GM21367 (cell line): ENCODE data around the gene RCBTB2.

Experiments
- ATAC-seq: cut with Tn5 transposase; IDR thresholded peaks from one replicate; pipeline ENCODE4 v1.9.1; 2021; ENCODE audit not compliant: unreplicated experiment

Gene RCBTB2

DNA sequence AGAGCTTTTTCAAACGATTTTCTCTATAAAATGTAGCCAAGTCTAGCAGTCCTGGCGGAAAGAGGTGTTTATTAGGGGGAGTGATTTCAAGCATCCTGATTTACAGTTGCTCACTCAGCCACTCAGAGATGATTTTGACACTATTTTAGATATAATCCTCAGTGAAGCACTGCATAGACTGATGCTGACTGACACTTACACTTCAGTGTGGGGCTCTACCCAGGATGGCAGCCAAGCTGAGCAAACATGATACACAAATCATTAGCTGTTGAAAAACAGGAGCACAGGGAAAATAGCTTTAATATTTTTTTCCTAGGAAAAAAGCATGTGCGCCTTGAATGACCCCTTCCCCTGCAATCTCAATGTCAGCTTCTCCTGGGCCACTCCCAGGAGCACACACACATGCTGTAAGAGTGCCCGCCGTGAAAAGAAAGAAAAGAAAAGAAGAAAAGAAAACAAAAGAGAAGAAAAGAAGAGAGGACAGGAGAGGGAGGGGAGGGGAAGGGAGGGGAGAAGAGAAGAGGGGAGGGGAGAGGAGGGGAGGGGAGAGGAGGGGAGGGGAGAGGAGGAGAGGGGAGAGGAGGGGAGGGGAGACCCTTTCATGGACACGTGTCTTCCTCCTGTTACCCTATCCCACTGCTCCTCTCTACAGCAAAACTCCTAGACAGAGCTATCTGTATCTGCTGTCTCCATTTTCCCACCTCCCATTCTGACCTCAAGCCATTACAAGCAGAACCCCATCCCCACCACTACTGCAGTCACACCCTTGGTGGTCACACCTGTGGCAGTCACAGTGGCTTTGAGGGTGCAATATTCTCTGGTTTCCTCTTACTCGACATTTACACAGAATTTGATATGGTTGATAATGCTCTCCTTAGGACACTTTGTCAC lies 36.4 kb downstream of the RCBTB2 start:
- ATAC-seq: no peak

DNA sequence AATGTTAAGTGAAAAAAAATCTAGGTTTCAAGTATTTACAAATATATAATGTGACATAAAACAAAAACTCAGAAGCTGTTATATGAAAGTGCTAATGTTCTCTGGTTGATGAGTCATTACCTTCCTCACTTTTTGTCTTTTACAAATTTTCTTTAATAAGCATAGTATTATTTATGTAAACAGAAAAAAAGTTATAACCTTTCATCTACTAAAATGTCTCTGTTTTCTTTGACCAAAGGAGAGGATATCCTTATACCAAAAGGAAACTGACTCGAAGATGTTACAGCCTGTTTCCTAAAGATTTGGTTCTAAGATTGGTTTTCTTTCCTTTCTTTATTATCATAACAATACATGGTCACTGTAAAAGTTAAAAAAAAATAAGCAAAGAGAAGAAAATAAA lies 38.0 kb downstream of the RCBTB2 start:
- no peak for ATAC-seq

DNA sequence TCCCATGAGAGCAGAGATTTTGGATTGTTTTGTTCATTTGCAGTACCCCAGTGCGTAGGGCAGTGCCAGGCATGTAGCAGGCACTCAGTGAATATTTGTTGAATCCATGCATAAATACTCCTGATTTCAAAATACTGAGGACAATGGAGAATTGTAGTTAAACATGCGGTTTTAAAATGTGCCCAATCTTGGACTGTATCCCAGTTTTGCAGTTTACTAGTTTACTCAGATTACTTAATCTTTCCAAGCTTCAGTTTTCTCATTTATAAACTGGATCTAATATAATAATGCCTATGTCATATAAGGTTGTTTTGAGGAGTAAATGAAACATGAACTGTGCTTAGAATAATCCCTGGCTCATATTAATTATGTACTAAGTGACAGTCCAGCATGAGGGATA lies 39.0 kb downstream of the RCBTB2 start:
- no peak for ATAC-seq

DNA sequence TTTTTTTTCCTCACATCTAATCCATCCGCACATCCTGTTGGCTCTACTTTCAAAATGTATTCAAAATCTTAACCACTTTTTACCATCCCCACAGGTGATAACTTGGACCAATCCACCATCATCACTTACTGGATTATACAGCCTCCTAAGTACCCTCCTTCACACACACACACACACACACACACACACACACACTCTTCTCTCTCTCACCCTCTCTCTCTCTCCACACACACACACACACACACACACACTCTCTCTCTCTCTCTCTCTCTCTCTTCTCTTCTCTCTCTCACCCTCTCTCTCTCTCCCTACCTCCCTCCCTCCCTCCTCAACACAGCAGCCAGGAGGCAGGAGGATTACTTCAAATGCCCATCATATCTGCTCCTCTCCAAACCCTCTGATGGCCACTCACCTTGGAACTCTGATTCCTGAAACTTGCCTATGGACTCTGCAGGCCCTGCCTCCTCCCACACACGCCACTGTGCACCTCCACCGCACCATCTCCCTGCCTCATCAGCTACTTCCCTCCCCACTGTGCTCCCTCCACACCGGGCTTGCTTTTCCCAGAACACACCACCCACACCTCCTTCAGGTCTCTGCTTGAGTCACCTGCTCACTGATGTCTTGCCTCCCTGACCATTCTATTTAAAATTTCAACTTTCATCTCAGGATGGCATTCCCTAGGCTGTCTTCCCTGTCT lies 39.7 kb downstream of the RCBTB2 start:
- ATAC-seq: no peak

DNA sequence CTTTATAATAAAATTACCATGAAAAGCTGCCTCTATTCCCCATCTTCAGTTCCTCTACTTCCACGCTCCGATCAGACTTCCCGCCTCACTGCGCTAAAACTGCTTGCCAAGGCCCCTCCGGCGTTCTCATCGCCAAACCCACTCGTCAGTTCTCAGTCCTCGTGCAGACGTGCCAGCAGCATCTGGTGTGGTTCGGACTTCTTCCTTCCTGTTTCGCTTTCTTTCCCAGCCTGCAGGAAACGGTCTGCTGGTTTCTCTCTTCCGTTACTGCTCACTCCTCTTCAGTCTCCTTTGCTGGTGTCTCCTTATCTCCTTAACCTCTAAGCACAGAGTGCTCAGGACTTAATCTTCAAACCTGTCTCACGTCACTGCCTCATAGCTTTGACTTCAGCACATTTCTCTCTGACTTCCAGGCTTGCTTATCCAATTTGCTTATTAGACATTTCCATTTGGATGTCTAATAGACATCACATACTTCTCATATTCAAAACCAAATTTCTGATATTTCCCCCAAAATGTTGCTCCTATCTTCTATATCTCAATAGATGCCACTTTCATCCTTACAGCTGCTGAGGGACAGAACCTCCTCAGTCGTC lies 40.3 kb downstream of the RCBTB2 start:
- ATAC-seq: peak; percentile 72

DNA sequence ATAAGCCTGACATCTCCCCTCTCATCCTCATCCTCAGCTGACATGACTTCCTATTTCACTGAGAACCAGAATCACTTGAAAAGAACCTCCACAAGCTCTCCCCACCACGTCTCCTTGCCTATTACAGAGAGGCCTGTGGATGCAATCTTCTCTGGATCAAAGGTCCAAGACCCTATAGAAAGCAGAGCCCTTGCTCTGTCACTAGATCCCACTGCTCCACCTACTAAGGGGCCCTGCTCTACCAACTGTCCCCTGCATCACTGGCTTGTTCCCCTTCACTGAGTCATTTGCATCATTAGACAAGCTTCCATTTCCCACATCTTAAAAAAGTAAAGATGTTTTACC lies 40.8 kb downstream of the RCBTB2 start:
- peak; percentile 41 for ATAC-seq

DNA sequence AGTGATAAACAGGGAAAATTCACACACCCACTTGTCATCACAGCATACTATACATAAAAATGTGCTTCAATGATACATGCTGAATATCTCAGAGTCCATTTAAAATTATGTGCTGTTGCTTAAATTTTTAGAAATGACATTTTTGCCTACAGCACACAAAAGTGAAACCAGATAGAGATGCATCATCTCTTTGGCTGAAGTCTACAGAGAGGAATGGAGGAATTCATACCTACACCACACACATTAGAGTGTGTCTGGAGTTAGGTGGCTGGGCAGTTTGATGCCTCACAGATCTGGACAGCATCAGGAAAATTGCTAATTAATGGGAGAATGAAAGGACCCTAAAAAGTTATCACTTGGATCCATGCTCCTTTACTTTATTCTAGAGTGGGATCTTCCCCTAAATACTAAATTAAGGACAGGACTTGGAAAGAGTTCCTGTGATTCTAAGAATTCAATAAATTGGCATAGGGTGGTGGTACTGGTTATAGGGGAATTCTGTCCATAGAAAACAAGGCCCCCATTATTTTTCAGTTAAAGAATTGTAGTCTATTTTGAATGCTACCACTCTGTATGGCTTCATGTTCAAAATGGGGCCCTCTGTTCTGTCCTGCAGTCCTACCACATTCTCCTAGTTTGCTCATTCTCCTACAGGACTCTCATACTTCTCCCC lies 41.3 kb downstream of the RCBTB2 start:
- no peak for ATAC-seq

DNA sequence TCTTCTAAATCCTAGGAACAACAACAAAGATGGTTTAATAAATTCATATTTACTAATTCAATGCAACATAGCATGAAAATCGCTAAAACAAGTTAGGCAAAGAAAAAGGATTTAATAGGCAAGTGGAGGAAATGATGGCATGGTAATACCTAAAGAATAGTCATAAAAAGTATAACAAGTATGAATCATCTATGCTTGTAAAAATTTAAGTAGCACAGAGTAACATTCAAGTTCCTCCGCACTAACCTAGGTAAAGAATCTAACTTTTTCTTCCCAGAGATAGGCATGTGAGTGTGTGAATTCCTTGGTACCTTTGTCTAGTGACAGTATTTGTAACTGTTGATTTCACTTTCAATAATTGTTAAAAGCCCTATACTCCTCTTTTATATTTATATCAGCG lies 42.6 kb downstream of the RCBTB2 start:
- no peak for ATAC-seq

DNA sequence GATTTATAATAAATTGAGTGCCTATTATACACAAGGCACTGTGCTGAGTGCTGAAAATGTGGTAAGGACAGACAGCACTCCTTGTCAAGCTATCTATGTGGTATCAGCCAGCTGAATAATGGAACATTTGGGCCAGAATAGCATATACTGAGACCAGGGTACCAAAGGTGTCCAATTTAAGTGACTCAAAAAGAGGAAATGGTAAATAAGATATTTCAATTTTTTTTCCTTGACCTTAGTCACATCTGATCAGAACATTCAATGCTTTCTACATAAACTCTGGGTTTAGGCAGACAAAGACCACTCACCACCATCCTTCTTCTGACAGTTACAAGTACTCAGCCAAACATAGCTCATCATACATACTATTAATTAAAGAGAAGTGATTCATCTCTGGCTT lies 43.2 kb downstream of the RCBTB2 start:
- ATAC-seq: no peak

DNA sequence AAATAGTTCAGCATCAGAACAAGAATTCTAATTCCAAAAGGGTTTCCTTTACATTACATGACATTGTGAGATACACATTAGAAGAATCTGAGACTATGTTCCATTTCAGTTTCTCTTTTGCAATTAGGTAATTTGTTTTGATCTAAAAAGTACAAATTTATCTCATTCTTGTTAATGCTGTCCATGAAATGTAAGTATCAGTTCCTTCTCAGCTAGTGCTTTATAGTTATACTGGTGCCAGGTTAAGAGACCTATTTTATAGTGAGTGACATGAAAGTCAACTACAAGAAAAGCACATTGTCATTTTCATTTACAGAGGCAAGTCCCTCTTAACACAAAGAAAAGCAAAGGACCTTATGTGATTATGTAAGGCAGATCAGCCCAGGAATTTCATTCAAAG lies 43.9 kb downstream of the RCBTB2 start:
- ATAC-seq: no peak

DNA sequence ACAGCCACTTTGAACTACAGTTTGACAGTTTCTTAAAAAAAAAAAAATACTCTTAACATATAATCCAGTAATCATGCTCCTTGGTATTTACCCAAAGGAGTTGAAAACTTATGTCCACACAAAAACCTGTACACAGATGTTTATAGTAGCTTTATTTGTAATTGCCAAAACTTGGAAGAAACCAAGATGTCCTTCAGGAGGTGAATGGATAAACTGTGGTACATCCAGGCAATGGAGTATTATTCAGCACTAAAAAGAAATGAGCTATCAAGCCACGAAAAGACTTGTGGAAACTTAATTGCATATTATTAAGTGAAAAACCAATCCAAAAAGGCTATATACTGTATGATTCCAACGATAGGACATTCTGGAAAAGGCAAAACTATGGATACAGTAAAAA lies 44.9 kb downstream of the RCBTB2 start:
- no peak for ATAC-seq

DNA sequence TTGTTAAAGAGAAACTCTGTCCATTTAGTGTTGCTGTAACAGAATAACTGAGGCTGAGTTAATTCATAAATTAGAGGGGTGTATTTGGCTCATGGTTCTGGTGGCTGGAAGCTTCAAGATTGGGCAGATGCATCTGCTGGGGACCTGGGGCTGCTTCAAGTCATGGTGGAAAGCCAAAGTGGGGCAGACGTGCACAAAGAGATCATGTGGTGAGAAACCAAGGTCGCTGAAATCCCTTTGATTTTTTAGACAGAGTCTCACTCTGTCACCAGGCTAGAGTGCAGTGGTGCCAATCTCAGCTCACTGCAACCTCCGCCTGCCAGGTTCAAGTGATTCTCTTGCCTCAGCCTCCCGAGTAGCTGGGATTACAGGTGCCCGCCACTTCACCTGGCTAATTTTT lies 46.0 kb downstream of the RCBTB2 start:
- ATAC-seq: no peak

DNA sequence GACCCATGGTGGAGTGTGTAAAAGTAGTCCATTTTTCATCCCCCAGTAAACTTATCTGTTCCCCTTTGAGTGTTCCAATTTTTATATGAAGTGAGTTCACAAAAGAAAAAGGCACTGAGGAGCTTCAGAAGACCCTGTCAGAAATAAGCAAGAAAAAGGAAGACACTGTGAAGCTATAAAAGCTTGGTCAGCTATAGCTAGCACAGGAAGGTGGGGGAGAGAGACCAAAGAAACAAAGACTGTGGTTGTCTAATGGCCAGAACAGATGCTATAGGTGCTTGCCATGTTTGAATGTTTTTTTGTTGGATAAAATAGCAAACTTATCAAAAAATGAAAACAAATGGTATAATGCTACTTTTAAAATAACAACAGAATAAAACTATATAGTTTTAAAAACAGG lies 46.5 kb downstream of the RCBTB2 start:
- ATAC-seq: no peak

DNA sequence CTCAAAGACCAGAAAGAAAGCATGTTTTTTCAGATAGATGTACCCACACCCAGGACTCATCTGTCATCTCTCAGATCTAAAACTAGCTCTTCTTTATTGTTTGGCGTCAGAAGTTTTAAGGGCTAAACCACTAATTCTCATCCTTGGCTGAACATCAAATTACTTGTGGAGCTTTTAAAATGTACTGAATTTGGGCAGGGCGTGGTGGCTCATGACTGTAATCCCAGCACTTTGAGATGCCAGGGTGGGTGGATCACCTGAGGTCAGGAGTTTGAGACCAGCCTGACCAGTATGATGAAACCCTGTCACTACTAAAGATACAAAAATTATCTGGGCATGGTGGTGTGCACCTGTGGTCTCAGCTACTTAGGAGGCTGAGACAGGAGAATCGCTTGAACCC lies 47.4 kb downstream of the RCBTB2 start:
- no peak for ATAC-seq

DNA sequence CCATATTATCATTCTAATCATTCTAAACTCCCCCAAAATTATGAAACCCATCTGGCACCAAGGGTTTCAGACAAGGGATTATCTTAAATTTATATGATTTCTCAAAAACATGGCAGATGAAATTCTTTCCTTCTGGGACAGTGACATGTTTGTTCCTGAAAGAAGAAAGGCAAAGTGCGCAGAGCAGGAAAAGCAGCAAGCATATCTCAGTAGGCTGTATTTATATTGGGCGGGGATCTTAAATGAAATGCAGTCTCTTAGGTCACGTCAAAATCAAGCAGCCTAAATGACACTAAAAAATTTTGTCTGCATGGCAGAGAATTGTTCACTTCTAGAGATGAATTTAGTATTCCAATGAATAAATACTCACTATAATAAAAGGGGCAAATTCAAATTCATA lies 49.3 kb downstream of the RCBTB2 start:
- ATAC-seq: no peak

DNA sequence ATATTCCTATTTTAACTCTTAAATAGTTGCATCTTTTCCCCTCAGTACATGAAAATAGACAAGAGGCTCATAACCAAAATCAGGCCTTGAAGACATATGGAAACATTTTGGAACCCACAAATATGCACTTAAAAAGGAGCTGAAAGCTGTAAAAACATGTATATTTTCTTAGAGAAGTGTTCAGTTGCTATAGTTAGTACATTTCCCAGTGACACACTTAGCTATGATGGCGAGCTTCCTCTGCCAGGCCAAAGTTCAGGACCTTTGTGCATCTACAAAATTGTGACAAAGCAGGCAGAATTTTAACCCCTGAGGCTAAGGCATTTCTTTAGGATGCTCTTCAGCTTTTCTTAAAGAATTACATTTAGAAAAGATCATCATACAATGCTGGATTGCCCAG lies 54.5 kb downstream of the RCBTB2 start:
- ATAC-seq: no peak

DNA sequence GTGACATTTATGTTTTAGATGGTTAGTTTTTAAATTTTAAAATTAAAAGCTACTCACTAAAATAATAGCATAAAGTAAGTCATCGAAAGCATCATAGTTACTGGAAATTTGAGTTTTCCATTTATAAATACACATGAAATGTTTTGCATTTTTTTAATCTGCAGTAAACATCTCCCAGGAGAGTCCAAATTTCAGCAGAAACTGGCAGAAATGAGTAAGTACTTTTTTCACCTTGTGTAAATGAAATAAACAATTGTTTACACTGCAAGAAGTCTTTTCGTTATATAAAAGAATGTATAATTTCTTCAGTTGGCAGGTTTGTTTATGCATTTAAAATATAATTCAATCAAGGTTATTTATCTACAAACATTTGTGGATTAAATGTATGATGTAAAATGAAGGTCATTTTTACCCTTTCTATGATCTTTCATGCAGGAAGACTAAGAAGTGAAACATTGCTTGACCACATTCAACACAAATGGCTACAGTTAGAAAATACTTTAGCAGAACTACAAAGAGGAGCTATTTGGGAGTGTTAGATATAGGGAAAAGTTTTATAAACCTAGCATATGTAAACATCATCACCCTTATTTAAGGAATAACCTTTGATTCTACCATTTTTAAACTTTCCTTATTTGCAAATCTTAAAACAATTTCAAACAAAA lies 55.6 kb downstream of the RCBTB2 start:
- no peak for ATAC-seq

DNA sequence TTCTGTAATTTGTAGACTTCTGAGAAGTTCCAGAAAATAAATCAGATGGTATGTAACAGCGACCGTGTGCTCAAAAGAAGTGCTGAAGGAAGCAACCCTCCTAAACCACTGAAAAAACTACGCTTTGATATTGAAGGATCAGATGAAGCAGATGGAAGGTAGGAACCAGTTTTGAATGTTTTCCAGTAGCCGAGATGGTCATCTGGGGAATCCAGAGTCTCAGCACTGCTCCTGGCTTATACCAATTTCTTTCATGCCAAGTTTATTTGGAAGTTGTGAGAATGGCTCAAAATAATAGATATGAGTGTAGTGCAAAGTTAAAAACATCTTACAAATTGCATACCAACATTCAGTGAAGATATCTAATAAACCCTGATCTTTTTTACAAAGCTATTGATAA lies 56.2 kb downstream of the RCBTB2 start:
- no peak for ATAC-seq

DNA sequence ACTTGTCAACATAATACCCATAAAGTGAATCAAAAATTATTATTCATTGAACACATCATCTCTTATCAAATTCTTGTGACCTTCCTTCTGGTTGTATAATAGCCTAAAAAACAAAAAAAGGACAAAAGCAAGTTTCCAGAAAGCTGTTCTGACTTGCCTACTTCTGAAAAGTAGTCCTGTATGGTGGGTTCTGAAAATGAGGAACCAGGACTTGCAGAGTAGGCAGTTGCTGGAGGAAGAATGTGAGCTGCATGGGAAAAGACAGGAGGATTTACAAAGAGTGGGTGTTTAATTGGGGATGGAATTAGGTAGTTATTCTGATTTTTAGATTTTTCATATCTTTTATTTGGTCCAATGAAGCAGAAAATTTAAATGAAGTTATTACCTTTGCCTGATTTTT lies 56.7 kb downstream of the RCBTB2 start:
- ATAC-seq: no peak

DNA sequence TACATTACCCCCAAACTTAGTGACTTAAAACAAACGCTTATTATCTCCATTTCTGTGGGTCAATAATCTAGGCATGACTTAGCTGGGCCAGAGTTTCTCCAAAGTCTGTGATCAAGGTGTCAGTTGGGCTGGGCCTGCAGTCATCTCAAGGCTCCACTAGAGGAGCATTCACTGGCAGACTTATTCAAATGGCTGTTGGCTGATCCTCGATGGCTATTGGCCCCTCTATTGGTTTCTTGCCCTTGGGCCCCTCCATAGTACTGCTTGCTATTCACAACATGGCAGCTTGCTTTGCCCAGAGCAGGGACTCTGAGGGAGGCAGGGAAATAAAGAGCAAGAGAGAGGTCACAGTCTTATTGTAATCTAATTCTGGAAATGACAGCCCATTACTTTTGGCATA lies 57.6 kb downstream of the RCBTB2 start:
- no peak for ATAC-seq

DNA sequence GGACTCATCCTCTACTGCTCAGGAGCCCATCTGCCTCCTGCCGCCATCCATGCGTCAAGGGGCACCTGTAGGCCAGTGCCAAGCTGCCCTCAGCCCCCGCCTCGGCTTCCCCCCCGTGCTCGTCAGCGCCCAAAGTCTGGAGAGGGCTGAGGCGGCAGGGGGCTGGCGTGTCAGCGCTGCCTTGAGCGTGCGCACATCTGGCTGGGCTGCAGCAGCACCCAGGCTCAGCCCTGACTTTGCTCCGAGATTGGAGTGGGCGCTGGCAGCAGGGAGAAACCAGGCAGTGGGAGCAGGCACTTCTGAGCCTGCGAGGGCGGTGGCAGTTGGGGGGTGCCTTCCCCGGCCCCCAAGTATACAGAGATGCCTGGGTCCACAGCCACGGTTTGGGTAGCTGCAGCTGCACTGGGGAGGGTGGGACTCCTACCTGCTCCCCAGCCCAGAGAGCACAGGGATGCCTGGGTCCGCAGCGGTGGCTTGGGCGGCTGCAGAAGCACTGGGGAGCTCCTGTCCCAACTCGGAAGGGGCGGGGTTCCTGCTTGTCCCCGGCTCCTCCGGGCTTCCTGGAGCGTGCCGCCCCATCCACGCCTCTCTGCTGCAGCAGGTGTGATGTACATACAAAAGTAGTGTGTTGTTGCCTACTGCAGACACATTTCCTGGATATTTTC lies 75.2 kb downstream of the RCBTB2 start:
- no peak for ATAC-seq
